KMS-11 (cell line): Measurements from ENCODE around the gene ZKSCAN8.

Source experiments
- H2AFZ ChIP-seq: fragments of 200-600 bp; sonication (generic); 2 replicates; pipeline ENCODE4 v1.6.1; 2016; ENCODE audit warnings: antibody characterized with exemption, mixed run types, low read depth
- H3K27ac ChIP-seq: fragments of 200-600 bp; sonication (generic); 2 replicates; pipeline ENCODE4 v1.6.1; 2016; ENCODE audit warnings: mild to moderate bottlenecking, mixed run types
- H3K27me3 ChIP-seq: fragments of 200-600 bp; sonication (generic); 2 replicates; pipeline ENCODE4 v1.6.1; 2017; ENCODE audit warnings: mild to moderate bottlenecking, low read depth, mixed run types, moderate library complexity; ENCODE audit not compliant: insufficient read depth
- H3K36me3 ChIP-seq: fragments of 200-600 bp; sonication (generic); 2 replicates; pipeline ENCODE4 v1.6.1; 2017; ENCODE audit warnings: mild to moderate bottlenecking, mixed run types; ENCODE audit not compliant: insufficient read depth
- H3K4me1 ChIP-seq: fragments of 200-600 bp; sonication (generic); 2 replicates; pipeline ENCODE4 v1.6.1; 2016; ENCODE audit warnings: mild to moderate bottlenecking, low read depth, mixed run types; ENCODE audit not compliant: poor library complexity, severe bottlenecking
- H3K4me2 ChIP-seq: fragments of 200-600 bp; sonication (generic); 2 replicates; pipeline ENCODE4 v1.7.0; 2016; ENCODE audit warnings: mild to moderate bottlenecking, mixed run types
- H3K4me3 ChIP-seq: fragments of 200-600 bp; sonication (generic); IDR thresholded peaks from 2 replicates; pipeline ENCODE4 v1.6.1; 2017; ENCODE audit warnings: low read depth, low read length, mixed read lengths; ENCODE audit not compliant: insufficient read depth
- H3K79me2 ChIP-seq: fragments of 200-600 bp; sonication (generic); 2 replicates; pipeline ENCODE4 v1.6.1; 2016; ENCODE audit warnings: low read depth, mixed run types; ENCODE audit not compliant: insufficient read depth
- H3K9ac ChIP-seq: fragments of 200-600 bp; sonication (generic); 2 replicates; pipeline ENCODE4 v1.6.1; 2016; ENCODE audit warnings: mild to moderate bottlenecking, mixed run types
- H4K20me1 ChIP-seq: fragments of 200-600 bp; sonication (generic); 2 replicates; pipeline ENCODE4 v1.6.1; 2016; ENCODE audit warnings: mild to moderate bottlenecking, mixed run types; ENCODE audit not compliant: insufficient read depth
- CTCF ChIP-seq: fragments of 200-600 bp; sonication (generic); conservative IDR thresholded peaks from 2 replicates; pipeline ENCODE4 v1.6.1; 2017; ENCODE audit warnings: low read depth, mild to moderate bottlenecking, antibody characterized with exemption, low read length, moderate library complexity, mixed read lengths

The ZKSCAN8 gene

DNA sequence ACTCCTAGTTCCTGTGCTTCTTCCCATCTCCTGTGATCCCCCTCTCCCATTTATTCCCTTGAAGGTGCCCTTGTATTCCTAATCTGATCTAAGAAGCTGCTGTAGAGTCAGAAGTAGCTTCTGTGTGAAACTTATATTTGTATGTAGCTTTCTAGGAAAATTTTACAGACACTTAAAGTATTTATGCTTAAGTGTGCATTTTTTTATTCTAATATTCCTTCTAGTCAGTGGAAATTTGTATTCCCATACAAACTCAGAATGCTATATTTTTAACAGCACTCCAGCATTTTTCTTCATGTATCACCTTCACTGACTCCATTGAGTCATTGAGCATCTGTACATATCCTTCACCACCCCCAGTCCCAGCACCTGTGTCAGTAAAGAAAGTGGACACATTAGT, 12.7 kb downstream of the ZKSCAN8 start:
- Histone ChIP-seq H3K27ac (no peak overlapping the region), H3K9ac (no peak overlapping the region), H3K79me2 (no peaks in the 10 kb centered on the region), H3K36me3 (peaks cover 27% of the 10 kb centered on the region; the same call in 1 of the 2 replicates), H3K4me1 (no peaks in the 10 kb centered on the region), H4K20me1 (no peaks in the 10 kb centered on the region), H2AFZ (no peak overlapping the region), H3K4me3 (no peak overlapping the region), H3K27me3 (no peaks in the 10 kb centered on the region), H3K4me2 (no peak overlapping the region)
- TF ChIP-seq CTCF: no peak

DNA sequence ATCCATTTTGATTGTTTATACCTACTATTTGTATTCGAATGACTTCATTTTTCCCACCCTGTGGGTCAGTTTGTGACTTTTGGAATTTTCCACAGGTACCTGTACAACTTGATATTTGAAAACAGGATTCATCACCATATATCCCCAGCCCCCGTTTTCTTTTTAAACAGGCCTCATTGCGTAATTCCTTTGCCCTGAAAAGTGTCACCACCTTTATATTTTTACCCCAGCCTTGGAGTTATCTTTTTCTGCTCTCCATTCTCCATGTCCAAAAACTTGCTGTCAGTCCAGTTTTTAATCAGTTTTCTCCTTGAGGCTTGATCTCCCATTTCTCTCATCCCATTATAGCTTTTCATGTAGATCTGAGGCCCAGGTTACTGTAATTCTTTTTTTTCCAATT, 16.6 kb downstream of the ZKSCAN8 start:
- Histone ChIP-seq H3K79me2 (no peaks in the 10 kb centered on the region), H3K4me1 (no peaks in the 10 kb centered on the region)

GRCh38 chr6:28159029-28159607, 17.4 kb downstream of the ZKSCAN8 start:
- Histone ChIP-seq H3K36me3 (peaks cover 7% of the 10 kb centered on the region; the same call in 1 of the 2 replicates), H3K27me3 (no peaks in the 10 kb centered on the region), H4K20me1 (no peaks in the 10 kb centered on the region), H3K27ac (no peak overlapping the region), H3K4me1 (no peaks in the 10 kb centered on the region), H2AFZ (no peak overlapping the region), H3K9ac (no peak overlapping the region), H3K79me2 (no peaks in the 10 kb centered on the region), H3K4me3 (no peak overlapping the region), H3K4me2 (no peak overlapping the region)
- TF ChIP-seq CTCF: no peak

More for the DNA sequence above, 16.6 kb downstream of the ZKSCAN8 start:
- Histone ChIP-seq H3K27ac (no peak overlapping the region), H2AFZ (no peak overlapping the region), H4K20me1 (no peaks in the 10 kb centered on the region), H3K9ac (no peak overlapping the region), H3K36me3 (peaks cover 15% of the 10 kb centered on the region; the same call in 1 of the 2 replicates), H3K4me2 (no peak overlapping the region), H3K27me3 (no peaks in the 10 kb centered on the region), H3K4me3 (no peak overlapping the region)
- TF ChIP-seq CTCF: no peak

GRCh38 chr6:28160233-28160632, 18.6 kb downstream of the ZKSCAN8 start:
- Histone ChIP-seq H4K20me1 (no peaks in the 10 kb centered on the region), H3K79me2 (no peaks in the 10 kb centered on the region), H3K27me3 (no peaks in the 10 kb centered on the region), H2AFZ (no peak overlapping the region), H3K4me3 (no peak overlapping the region), H3K36me3 (no peaks in the 10 kb centered on the region), H3K4me1 (no peaks in the 10 kb centered on the region), H3K9ac (no peak overlapping the region), H3K27ac (no peak overlapping the region), H3K4me2 (no peak overlapping the region)
- no peak for TF ChIP-seq CTCF
